Psoas muscle (tissue), 8 donors: Measurements from ENCODE around the gene TMEM161A. TPM values are rescaled to one million over a fixed set of nuclear protein-coding genes. Genes with fewer than 3 reads are reported as not detected.
A peak's percentile ranks its signal among the peaks of the same experiment; 100 is the strongest.

ENCODE experiments used
- ATAC-seq, 4 donors: fragments of 200-7000 bp; cut with Tn5 transposase; one replicate each; pipeline ENCODE4 v1.9.1; 2020; ENCODE audit warnings: moderate library complexity in 3 of 4, mild to moderate bottlenecking in 2 of 4
- DNase-seq, 2 donors: peaks; one replicate each; pipeline ENCODE4 v3.0.0-alpha.2; 2020
- H3K27ac ChIP-seq: fragments of 200-600 bp; one replicate; pipeline ENCODE4 v1.8.0; 2022
- H3K27me3 ChIP-seq, 3 donors: fragments of 200-600 bp in 1 of 3; one replicate each; pipeline versions ENCODE4 v1.6.1 to v1.8.0; 2013 to 2022; ENCODE audit warnings: low read length in 2 of 3, mild to moderate bottlenecking in 2 of 3, moderate library complexity in 1 of 3; ENCODE audit not compliant: insufficient read depth in 3 of 3
- H3K36me3 ChIP-seq, 2 donors: fragments of 200-600 bp in 1 of 2; one replicate each; pipeline versions ENCODE4 v1.6.1 to v1.8.0; 2013 to 2022; ENCODE audit warnings: low read depth in 1 of 2, mild to moderate bottlenecking in 1 of 2, moderate library complexity in 1 of 2; ENCODE audit not compliant: insufficient read depth in 1 of 2
- H3K4me1 ChIP-seq: fragments of 200-600 bp; one replicate; pipeline ENCODE4 v1.8.0; 2022
- H3K4me3 ChIP-seq: fragments of 200-600 bp; one replicate; pipeline ENCODE4 v1.8.0; 2022; ENCODE audit warnings: mild to moderate bottlenecking
- H3K9me3 ChIP-seq: fragments of 200-600 bp; one replicate; pipeline ENCODE4 v1.8.0; 2022
- WGBS, 3 donors: extraction: QIAGEN DNeasy Blood & Tissue Kit; methylation state at CpG; one replicate each; pipeline versions ENCODE4 v1.1.6 to v1.1.7; 2013; 5-methylcytosine and 5-hydroxymethylcytosine counted together
- intact Hi-C, 2 donors: fragments of 100-400 bp; cut with DNase I; formaldehyde crosslinking; loops; one replicate each; pipeline versions ENCODE4 v1.11.0 to v1.14.2; 2022
- polyA plus RNA-seq, 3 donors: library from polyadenylated mRNA; stranded (reverse); fragments of 200-250 nt; gene quantifications; one replicate each; pipeline ENCODE4 v1.2.3, GENCODE V29; 2013
- total RNA-seq, 4 donors: library from RNA; stranded (reverse); fragmentation: NEBNext Ultra II Directional in 2 of 4; extraction: Animal tissue kit (Norgen Biotek cat#: 25700) in 2 of 4; gene quantifications; one replicate each; pipeline versions ENCODE4 v1.2.1 to v1.2.4, GENCODE V29; 2021 to 2023
- TF ChIP-seq, protein P1 (sequence below): fragments of 200-600 bp; IDR thresholded peaks from one replicate; pipeline ENCODE4 v1.8.0; 2022; ENCODE audit warnings: antibody characterized with exemption
- donor health status: healthy with polysubstance abuse.
- donor health status: DM: no; HTN: no; CAD: no; lungs with moderate emphysema.
- donor health status: Bipolar disorder and iron deficiency.
- donor health status: healthy.
- donor health status: DM: yes; HTN: yes; CAD: no.
- donor health status: DM: no; HTN: no; CAD: no.
- donor health status: DM: no; HTN: no; CAD: no.
- donor health status: DM: yes; HTN: yes; CAD: no.

The TMEM161A gene
- total and polyA plus RNA-seq, 7 donors: 30.2 to 61.3 (median 39.0) TPM

DNA sequence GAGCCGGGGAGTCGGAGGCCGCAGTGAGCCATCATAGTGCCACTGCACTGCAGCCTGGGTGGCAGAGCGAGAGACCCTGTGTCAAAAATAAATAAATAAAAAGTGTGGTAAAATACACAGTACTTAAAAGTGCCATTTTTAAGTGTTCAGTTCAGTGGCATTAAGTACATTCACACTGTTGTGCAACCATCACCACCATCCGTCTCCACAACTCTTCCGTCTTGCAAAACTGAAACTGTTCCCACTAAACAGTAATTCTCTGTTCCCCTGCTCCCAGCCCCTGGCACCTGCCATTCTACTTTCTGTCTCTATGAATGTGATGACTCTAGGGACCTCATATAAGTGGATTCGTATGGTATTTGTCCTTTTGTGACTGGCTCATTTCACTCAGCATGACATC lies 61.2 kb downstream of the TMEM161A start:
- H3K9me3 ChIP-seq: no peaks in the 10 kb centered on the region
- no peak overlapping the region for H3K27ac ChIP-seq
- 93 to 95% (median 94%) methylated on average over 7 of the region's 7 CpGs for WGBS, 3 donors
- no peak for DNase-seq
- no peaks in the 10 kb centered on the region for H3K27me3 ChIP-seq
- intact Hi-C loops: no loop called here
- H3K36me3 ChIP-seq: peaks cover 0 to 33% of the 10 kb centered on the region in 2 donors
- H3K4me1 ChIP-seq: peaks cover 11% of the 10 kb centered on the region
- TF ChIP-seq, protein P1, sequence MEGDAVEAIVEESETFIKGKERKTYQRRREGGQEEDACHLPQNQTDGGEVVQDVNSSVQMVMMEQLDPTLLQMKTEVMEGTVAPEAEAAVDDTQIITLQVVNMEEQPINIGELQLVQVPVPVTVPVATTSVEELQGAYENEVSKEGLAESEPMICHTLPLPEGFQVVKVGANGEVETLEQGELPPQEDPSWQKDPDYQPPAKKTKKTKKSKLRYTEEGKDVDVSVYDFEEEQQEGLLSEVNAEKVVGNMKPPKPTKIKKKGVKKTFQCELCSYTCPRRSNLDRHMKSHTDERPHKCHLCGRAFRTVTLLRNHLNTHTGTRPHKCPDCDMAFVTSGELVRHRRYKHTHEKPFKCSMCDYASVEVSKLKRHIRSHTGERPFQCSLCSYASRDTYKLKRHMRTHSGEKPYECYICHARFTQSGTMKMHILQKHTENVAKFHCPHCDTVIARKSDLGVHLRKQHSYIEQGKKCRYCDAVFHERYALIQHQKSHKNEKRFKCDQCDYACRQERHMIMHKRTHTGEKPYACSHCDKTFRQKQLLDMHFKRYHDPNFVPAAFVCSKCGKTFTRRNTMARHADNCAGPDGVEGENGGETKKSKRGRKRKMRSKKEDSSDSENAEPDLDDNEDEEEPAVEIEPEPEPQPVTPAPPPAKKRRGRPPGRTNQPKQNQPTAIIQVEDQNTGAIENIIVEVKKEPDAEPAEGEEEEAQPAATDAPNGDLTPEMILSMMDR: no peak
- H3K4me3 ChIP-seq: no peak overlapping the region
- no peak for ATAC-seq

DNA sequence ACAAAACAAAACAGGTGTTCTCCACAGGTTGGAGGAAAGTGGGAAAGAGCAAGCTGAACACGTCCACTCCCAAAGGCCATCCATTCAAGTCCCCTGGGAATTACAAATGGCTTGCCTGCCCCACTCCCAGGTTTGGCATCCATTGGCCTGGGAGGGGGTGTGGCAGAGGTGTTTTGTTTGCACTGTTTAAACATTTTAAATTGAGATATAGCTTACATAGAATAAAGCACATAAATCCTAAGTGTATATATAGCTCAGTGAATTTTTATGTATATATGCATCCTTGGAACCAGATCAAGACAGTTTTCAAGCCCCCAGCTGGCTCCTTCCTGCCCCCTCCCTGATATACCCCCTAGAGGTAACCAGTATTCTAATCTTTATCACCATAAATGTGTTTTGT lies 61.8 kb downstream of the TMEM161A start:
- Histone ChIP-seq H3K9me3 (no peaks in the 10 kb centered on the region), H3K36me3 (peaks cover 0 to 33% of the 10 kb centered on the region in 2 donors), H3K4me1 (peaks cover 11% of the 10 kb centered on the region), H3K27ac (no peak overlapping the region), H3K4me3 (no peak overlapping the region), H3K27me3 (no peaks in the 10 kb centered on the region)
- DNase-seq (no peak), ATAC-seq (no peak)
- TF ChIP-seq, protein P1: no peak
- intact Hi-C loops: no loop called here
- WGBS, 3 donors: 57 to 89% (median 79%) methylated on average over 1 of the region's 1 CpG

DNA sequence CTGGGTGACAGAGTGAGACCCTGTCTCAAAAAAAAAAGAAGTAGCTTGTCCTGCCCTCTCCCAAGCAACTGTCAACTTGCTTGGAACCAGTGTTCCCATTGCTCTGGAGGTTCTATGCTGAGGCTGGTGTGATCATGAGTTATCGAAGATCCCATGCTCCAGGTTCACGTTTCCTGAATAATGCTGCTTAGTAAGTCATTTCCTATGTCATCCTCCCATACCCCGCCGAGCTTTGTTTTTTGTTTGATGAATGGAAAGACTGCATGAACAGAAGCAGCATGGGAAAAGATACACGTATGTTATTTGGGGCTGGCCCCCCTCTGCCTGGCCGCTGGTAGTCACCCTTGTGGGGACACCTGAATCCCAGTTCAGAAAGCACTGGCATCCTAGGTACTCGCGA lies 63.2 kb downstream of the TMEM161A start:
- DNase-seq: no peak
- 88 to 91% (median 90%) methylated on average over 8 of the region's 8 CpGs for WGBS, 3 donors
- Histone ChIP-seq H3K27ac (no peak overlapping the region), H3K36me3 (peaks cover 0 to 29% of the 10 kb centered on the region in 2 donors), H3K4me1 (peaks cover 11% of the 10 kb centered on the region), H3K27me3 (no peaks in the 10 kb centered on the region), H3K4me3 (no peak overlapping the region), H3K9me3 (no peaks in the 10 kb centered on the region)
- ATAC-seq: no peak
- intact Hi-C loops: no loop called here
- TF ChIP-seq, protein P1: no peak

DNA sequence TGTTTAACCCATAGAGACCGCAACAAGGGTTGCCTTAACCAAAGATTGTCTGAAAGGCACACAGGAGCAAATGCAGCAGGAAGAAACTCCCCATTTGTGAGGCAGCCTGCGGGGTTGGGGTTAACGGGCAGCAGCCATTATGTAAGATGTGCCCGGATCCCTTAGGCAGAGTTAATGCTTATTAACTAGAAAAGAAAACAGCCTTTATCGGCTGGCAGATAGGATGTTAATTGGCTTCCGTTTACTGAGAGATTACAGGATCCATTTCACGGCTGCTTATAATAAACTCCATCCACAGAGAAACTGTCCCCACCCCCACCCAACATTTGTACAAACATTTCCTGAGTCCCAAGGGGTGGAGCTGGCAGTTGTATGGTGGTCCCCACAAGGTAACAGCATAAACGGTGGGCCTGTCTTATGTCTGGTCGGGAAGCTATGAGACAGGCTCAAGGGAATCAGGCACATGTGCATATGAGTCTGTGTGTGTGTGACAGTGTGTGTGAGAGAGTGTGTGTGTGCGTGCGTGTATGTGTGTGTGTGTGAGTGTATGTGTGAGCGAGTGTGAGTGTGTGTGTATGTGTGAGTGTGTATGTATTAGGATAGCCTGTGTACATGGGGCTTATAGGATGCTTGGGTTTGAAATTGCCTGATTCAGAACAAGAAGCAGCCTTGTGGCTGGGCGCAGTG lies 63.9 kb downstream of the TMEM161A start:
- Histone ChIP-seq H3K36me3 (peaks cover 0 to 29% of the 10 kb centered on the region in 2 donors), H3K9me3 (no peaks in the 10 kb centered on the region), H3K4me1 (peaks cover 16% of the 10 kb centered on the region), H3K27me3 (no peaks in the 10 kb centered on the region), H3K27ac (no peak overlapping the region), H3K4me3 (no peak overlapping the region)
- DNase-seq (no peak), ATAC-seq (peak in 2 of 4 donors; percentile 17 to 32)
- WGBS, 3 donors: 48 to 64% (median 57%) methylated on average over 13 of the region's 13 CpGs
- intact Hi-C loops: no loop called here
- TF ChIP-seq, protein P1: no peak

DNA sequence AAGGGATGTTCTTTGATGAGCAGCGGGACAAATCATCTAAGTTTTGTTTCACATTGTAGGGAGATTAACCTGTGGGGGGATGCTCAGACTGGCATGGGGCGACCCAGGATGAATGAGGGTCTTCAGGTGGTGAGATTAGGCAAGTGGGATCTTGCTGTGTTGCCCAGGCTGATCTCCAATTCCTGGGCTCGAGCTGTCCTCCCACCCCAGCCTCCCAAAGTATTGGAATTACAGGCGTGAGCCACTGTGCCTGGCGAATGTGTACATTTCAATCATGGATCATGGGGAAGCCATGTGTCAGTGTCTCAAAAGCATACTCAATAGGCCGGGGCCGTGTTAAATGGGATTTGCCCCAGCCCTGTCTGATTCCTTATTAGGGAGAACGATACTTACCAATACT lies 66.4 kb downstream of the TMEM161A start:
- DNase-seq: no peak
- WGBS, 3 donors: 91 to 96% (median 95%) methylated on average over 8 of the region's 8 CpGs

More for the DNA sequence above, 66.4 kb downstream of the TMEM161A start:
- no peaks in the 10 kb centered on the region for H3K9me3 ChIP-seq
- H3K36me3 ChIP-seq: peaks cover 0 to 20% of the 10 kb centered on the region in 2 donors
- no peak overlapping the region for H3K27ac ChIP-seq
- no peak overlapping the region for H3K4me3 ChIP-seq
- H3K27me3 ChIP-seq: no peaks in the 10 kb centered on the region
- no peak for ATAC-seq
- TF ChIP-seq, protein P1: no peak
- intact Hi-C loops: no loop called here
- peaks cover 38% of the 10 kb centered on the region for H3K4me1 ChIP-seq
